OCI-M2 (cell line): ENCODE data around the gene ZBTB7C.

Experiments used
- DNase-seq: peaks from one replicate; lab custom pipeline; 2025; ENCODE audit not compliant: unreplicated experiment; lab: John Stamatoyannopoulos, UW

The ZBTB7C gene

GRCh38 chr18:48219037-48219809 is 190.0 kb downstream of the ZBTB7C start:
- no peak for DNase-seq

DNA sequence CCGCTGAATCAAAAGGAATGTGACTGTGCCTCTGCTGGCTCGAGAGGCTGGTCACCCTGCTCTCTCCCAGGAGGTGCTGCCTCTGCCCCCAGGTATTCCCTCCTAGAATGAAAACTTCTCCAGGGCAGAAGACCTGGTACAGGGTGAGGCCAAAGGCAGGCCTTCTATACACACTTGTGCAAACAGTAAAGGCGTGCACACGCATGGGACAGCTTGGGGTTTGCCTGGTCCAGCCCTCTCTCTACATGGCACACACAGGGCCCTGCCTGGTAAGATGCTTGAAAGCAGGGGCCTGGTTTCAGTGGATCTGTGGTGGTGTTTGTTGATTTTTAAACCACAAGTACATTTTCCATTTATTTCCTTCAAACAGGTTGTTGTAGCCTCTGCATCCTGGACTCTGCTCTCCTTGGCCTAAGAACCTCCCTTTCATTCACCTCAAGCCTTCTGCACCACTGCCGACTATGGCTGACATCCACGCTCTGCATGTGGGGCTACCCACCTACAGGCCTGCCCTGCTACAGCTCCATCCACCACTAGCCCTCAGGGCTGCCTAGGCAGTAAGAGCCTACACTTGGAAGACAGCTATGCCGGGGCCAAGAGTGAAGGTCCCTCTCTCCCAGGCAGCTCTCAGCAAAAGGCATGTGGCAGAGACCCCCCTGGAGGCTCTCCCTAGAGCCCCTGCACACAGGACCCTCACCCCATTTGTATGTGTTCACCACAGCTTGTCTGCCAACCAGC is 190.7 kb downstream of the ZBTB7C start:
- no peak for DNase-seq

DNA sequence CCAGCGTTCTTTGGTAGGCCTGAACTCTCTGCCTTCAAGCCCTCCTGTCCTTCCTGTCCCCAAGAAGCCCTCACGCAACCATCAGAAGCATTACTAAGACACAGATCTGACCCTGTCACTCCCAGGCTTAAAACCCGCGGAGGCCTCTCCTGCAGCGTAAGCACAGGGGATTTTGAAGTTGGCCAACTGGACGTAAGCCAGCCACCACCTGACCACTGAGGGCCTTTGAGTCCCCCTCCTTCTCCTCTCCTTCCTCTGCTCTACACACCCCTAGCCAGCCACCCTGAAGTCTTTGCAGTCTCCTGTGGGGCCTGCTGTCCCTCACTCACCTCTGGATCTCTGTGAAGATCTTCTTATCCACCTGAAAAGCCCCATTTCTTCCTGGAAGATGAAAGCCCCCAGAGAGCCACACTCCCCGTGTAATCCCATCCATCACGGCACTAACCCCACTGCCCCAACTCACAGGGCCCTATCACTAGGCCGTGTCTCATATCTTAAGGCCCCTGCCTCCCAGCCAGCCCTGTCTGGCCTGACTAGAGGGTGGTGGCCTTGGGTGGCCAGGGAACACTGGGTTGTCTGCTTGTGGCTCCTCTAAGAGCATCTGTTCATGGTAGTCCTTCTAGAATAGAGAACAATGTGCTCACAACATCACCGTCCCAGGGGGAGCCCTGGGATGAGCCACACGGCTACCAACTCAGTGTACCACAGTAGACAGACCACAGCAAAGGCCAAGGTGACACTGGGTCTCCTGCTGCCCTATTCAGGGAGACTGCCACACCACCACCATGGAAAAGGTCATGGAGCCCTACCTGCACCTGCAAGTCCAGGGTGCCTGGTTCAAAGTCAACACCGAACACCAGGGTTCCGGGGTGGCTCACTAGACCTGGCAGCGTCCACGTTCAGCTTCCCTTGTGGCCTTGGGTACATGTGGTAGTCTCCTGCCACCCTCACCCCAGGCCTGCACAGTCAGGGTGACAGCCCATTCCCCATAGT is 191.6 kb downstream of the ZBTB7C start:
- DNase-seq = no peak

DNA sequence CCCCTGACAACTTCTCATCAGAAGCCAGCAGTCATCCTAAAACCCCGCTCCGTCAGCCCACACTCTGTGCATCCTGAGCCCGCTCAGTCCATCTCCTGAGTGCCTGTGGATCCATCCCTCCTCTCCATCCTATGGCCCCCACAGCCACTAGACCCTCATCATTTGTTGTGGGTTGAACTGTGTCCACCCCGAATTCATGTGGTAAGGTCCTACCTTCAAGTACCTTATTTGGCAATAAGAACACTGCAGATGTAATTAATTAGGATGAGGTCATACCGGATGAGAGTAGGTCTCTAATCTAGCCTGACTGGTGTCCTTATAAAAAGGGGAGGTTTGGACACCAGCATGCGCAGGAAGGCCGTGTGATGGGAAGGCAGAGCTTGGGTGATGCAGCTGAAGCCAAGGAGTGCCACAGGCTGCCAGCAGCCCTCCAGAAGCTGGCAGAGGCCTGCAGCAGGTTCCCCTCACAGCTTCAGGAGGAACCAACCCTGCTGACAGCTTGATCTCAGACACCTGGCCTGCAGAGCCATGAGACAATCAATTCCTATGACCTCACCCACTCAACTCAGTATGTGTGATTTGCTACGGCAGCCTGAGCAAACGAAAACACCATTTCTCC is 192.4 kb downstream of the ZBTB7C start:
- no peak for DNase-seq

DNA sequence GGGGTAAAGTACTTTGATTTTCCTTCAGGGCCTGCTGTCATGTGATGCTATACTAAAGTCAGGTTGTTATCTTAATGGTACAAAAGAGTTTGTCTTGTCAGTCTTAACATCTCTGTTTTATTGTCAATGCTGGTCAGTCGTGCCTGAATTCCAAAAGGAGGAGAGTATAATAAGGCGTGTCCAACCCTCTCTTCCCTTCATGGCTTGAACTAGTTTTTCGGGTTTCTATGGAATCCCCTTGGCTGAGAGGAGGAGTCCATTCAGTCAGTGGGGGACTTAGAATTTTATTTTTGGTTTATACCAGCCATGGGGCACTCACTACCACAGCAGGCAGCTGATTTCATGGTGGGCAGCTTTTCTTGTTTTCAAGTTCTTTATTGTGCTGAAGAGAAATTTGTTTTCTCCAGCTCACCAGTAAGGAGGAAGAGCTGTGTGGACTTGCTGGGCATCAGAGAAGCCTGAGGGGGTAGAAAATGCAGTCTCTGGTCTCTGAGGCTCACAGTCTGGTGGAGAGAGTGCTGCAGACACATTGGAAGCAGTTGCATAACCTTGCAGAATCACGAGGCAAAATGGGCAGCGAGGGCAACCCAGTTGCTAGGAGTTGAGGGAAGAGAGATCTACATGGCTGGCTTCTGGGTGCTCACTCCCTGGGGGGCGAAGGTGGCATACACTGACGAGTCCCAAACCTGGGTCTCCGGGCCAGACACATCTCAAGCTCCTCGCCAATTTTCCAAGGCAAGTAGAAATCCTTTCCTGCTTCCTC is 193.1 kb downstream of the ZBTB7C start:
- DNase-seq = no peak

DNA sequence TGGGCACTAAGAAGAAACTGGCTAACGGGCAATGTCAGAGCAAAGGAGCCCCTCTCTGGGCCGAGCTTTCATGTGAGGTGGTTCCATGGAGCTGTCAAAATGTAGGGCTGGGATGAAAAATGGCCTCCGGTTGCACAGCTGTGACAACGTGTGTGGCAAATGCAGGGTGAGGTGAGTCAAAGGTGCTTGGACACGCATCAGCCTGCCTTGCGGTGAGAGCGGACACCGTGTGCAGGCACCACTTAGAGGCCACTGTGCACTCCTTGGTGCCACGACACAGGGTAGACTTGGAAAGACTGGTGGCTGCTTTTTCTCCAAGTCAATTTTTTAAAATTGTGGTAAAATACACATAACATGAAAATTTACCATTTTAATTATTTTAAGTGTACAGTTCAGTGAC is 195.4 kb downstream of the ZBTB7C start:
- no peak for DNase-seq

GRCh38 chr18:48208432-48209140 is 200.6 kb downstream of the ZBTB7C start:
- no peak for DNase-seq

- DNase-seq = no peak
Measured at GRCh38 chr18:48207733-48208132, 201.4 kb downstream of the ZBTB7C start.

DNA sequence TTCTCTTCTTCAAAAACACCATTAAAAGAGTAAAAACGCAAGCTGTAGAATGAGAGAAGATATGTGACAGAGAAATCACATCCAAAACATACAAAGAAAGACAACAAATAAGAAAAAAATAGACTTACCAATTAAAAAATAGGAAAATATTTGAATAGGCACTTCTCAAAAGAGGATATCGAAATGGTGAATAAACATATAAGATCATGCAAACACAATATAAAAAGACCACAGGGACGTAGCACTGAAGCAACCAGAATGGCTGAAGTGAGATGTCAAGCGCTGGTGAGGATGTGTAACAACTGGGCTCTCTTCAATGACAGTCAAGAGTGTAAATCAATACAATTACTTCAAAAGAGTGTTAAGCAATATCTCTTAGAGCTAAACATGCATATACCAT is 202.3 kb downstream of the ZBTB7C start:
- no peak for DNase-seq

- no peak for DNase-seq
Measured at GRCh38 chr18:48203961-48204666, 205.1 kb downstream of the ZBTB7C start.

GRCh38 chr18:48203288-48203945 is 205.8 kb downstream of the ZBTB7C start:
- DNase-seq = no peak

DNA sequence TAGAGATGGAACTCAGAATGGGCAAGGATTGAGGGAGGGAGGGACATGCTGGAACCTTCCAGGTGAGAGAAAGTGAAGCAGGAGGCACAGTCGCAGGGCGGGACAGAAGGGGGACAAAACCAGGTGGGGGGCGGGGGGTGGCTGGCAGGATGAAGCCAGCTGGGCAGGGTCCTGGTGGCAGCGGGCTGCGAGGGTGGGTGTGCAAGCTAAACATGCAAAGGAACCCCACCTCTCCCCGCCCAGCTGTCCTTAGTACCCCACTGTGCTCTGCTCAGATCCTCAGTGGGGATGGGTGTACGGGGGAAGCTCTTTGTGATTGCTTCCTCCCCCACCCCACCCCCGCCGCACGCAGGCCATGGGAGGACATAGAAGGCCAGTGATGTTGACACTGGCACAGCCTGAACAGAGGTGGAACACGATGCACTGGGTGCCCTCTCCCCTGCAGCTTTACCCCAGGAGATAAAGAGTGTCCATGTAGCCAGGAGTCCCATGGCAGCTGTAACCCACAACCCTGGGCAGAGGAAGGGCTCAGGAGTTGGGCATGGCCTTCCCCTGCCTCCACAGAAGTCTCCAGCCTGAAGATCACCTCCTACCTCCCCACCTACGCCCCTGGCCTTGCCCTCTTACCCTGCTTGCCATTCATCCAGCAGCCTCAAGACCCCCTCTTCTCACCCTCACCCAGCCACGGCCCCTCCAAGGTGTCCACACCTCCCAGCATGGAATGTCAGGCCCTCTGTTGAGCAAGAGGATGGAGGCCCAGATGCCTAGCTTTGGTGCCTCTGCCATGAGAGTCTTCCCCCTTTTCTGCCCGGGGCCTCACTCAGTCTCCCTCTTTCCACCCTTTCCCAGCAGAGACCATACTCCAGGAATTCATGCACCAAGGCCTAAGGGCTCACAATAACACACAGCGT is 206.6 kb downstream of the ZBTB7C start:
- no peak for DNase-seq

DNA sequence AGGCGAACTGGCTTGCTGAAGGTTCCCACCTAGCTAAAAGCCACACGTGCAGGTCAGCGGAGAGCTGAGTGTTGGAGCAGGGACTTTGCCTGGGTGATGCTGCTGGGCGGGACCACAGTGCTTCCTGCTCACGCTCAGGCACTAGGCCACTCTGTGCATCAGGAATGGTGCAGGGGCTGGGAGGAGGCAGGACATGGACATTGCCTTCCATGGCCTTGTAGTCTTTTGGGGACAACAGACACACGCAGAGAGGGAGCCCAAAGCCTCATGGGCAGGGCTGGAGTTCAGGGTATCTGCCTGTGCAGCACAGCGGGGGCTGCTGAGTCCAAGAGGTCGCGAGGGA is 207.2 kb downstream of the ZBTB7C start:
- no peak for DNase-seq

GRCh38 chr18:48201337-48202005 is 207.7 kb downstream of the ZBTB7C start:
- DNase-seq = no peak

GRCh38 chr18:48200631-48201336 is 208.4 kb downstream of the ZBTB7C start:
- DNase-seq = no peak

GRCh38 chr18:48199399-48199798 is 209.8 kb downstream of the ZBTB7C start:
- no peak for DNase-seq
